ENCODE measurements around the gene LIMK1.

The LIMK1 gene

GRCh38 chr7:74051193-74051592, 32.4 kb upstream of the LIMK1 start:
- H3K79me2 ChIP-seq (ENCODE audit: insufficient read depth, low read length), result no peaks in the 10 kb centered on the region
- H3K9ac ChIP-seq (ENCODE audit: low read depth, low read length), result no peak overlapping the region
- no peaks in the 10 kb centered on the region for H3K27me3 ChIP-seq (ENCODE audit: insufficient read depth, low read length, poor library complexity)
- DNase-seq (no peak), ATAC-seq (ENCODE audit: insufficient read depth, low read depth) (no peak)
- H3K36me3 ChIP-seq (ENCODE audit: insufficient read depth, low read length), result no peaks in the 10 kb centered on the region
- H3K9me3 ChIP-seq (ENCODE audit: insufficient read depth, low read length, severe bottlenecking), result no peaks in the 10 kb centered on the region
- no peaks in the 10 kb centered on the region for H4K20me1 ChIP-seq (ENCODE audit: insufficient read depth, low read length)
- H3K4me1 ChIP-seq (ENCODE audit: insufficient read depth, low read length), result no peaks in the 10 kb centered on the region
- H3K4me2 ChIP-seq (ENCODE audit: insufficient read depth, low read length), result no peak overlapping the region
- no peak overlapping the region for H3K4me3 ChIP-seq (ENCODE audit: low read depth in 1 of 2, low read length in 2 of 2)
- H3K27ac ChIP-seq (ENCODE audit: low read length), result no peak overlapping the region
- H2AFZ ChIP-seq (ENCODE audit: low read depth, low read length), result no peak overlapping the region
- TF ChIP-seq CTCF (IDR thresholded peaks at IDR 0.05; ENCODE audit: borderline replicate concordance, extremely low read depth, low read length, poor library complexity, severe bottlenecking), result no peak
- TF ChIP-seq EZH2 (IDR thresholded peaks at IDR 0.05; ENCODE audit: borderline replicate concordance, low read depth, low read length, severe bottlenecking), result no peak

- no peaks in the 10 kb centered on the region for H3K9me3 ChIP-seq (ENCODE audit: insufficient read depth, low read length, severe bottlenecking)
- no peak overlapping the region for H3K27ac ChIP-seq (ENCODE audit: low read length)
- H3K36me3 ChIP-seq (ENCODE audit: insufficient read depth, low read length), result no peaks in the 10 kb centered on the region
- no peaks in the 10 kb centered on the region for H4K20me1 ChIP-seq (ENCODE audit: insufficient read depth, low read length)
- no peaks in the 10 kb centered on the region for H3K79me2 ChIP-seq (ENCODE audit: insufficient read depth, low read length)
- no peak overlapping the region for H2AFZ ChIP-seq (ENCODE audit: low read depth, low read length)
- no peak overlapping the region for H3K9ac ChIP-seq (ENCODE audit: low read depth, low read length)
- DNase-seq (peak; percentile 39), ATAC-seq (ENCODE audit: insufficient read depth, low read depth) (peak; percentile 54; the same call in 2 of the 3 replicates)
- no peaks in the 10 kb centered on the region for H3K4me1 ChIP-seq (ENCODE audit: insufficient read depth, low read length)
- no peak overlapping the region for H3K4me3 ChIP-seq (ENCODE audit: low read depth in 1 of 2, low read length in 2 of 2)
- TF ChIP-seq EZH2 (IDR thresholded peaks at IDR 0.05; ENCODE audit: borderline replicate concordance, low read depth, low read length, severe bottlenecking) (no peak), CTCF (IDR thresholded peaks at IDR 0.05; ENCODE audit: borderline replicate concordance, extremely low read depth, low read length, poor library complexity, severe bottlenecking) (peak; percentile 46)
- no peak overlapping the region for H3K4me2 ChIP-seq (ENCODE audit: insufficient read depth, low read length)
- peaks cover 5% of the 10 kb centered on the region for H3K27me3 ChIP-seq (ENCODE audit: insufficient read depth, low read length, poor library complexity)
These were observed 31.8 kb upstream of the LIMK1 start for GRCh38 chr7:74051629-74052410.

GRCh38 chr7:74052628-74053027, 31.0 kb upstream of the LIMK1 start:
- no peak overlapping the region for H3K4me2 ChIP-seq (ENCODE audit: insufficient read depth, low read length)
- ATAC-seq (ENCODE audit: insufficient read depth, low read depth) (no peak), DNase-seq (no peak)
- no peaks in the 10 kb centered on the region for H3K36me3 ChIP-seq (ENCODE audit: insufficient read depth, low read length)
- no peak overlapping the region for H3K27ac ChIP-seq (ENCODE audit: low read length)
- TF ChIP-seq EZH2 (IDR thresholded peaks at IDR 0.05; ENCODE audit: borderline replicate concordance, low read depth, low read length, severe bottlenecking), result no peak
- TF ChIP-seq CTCF (IDR thresholded peaks at IDR 0.05; ENCODE audit: borderline replicate concordance, extremely low read depth, low read length, poor library complexity, severe bottlenecking), result no peak
- no peak overlapping the region for H3K4me3 ChIP-seq (ENCODE audit: low read depth in 1 of 2, low read length in 2 of 2)
- H3K79me2 ChIP-seq (ENCODE audit: insufficient read depth, low read length), result no peaks in the 10 kb centered on the region
- no peaks in the 10 kb centered on the region for H3K9me3 ChIP-seq (ENCODE audit: insufficient read depth, low read length, severe bottlenecking)
- no peak overlapping the region for H3K9ac ChIP-seq (ENCODE audit: low read depth, low read length)
- H3K4me1 ChIP-seq (ENCODE audit: insufficient read depth, low read length), result no peaks in the 10 kb centered on the region
- H2AFZ ChIP-seq (ENCODE audit: low read depth, low read length), result no peak overlapping the region
- peaks cover 11% of the 10 kb centered on the region for H3K27me3 ChIP-seq (ENCODE audit: insufficient read depth, low read length, poor library complexity)
- H4K20me1 ChIP-seq (ENCODE audit: insufficient read depth, low read length), result no peaks in the 10 kb centered on the region

All from DND-41 (cell line).